HG03432 (cell line): ENCODE results near the gene PRADC1.
A peak's percentile ranks its signal among the peaks of the same experiment; 100 is the strongest.
"Not testable (repeated sequence)": the region's sequence is repeated elsewhere in the genome, so short reads cannot be mapped to it uniquely, and the experiment has no call there.

Source experiments
- ATAC-seq: cut with Tn5 transposase; IDR thresholded peaks from one replicate; pipeline ENCODE4 v1.9.1; 2021; ENCODE audit warnings: mild to moderate bottlenecking, moderate library complexity; ENCODE audit not compliant: unreplicated experiment

PRADC1 gene

DNA sequence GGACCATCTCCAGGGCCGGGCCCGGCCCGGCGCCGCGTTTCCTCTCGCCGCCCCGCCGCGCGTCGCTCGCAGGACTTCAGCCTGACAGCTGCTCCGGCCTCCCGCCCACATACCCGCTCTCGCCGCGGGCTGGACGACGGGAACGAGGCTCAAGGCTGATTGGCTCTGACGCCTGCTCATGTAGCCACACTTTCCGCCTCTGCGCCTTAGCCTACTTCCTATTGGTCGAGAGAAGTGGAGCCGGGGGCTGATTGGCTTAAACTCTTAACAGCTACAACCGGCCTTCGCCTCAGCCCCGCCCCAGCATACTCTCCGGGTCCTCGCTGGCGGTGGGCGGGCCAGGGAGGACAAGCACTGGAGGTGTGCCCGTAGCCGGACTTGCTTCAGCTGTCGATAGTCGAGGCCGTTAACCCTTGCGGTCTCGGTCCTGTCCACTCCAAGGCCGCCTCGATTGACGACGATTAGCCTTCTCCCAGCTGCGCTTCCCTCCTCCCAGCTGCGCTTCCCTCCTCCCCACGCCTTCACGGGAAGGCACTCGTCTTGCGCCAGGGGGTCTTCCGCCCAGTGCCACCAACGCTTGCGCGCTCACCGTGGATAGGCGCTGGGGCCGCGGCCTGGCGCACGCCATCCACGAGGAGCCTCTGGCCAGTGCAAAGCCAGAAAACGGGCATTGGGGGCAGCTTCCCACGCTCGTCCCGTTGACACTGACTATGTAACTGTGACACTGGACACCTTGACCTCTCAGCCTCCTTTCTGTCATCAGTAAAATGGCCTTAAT, at the start of gene PRADC1:
Gene PRADC1, minus strand, starts transcription at position 86 of the 778 bp plus-strand sequence. Its CDS starts 79 bp downstream, at position 7.
- peak; percentile 89 for ATAC-seq

GRCh38 chr2:73281244-73281643, 48.2 kb upstream of the PRADC1 start:
- ATAC-seq = no peak

DNA sequence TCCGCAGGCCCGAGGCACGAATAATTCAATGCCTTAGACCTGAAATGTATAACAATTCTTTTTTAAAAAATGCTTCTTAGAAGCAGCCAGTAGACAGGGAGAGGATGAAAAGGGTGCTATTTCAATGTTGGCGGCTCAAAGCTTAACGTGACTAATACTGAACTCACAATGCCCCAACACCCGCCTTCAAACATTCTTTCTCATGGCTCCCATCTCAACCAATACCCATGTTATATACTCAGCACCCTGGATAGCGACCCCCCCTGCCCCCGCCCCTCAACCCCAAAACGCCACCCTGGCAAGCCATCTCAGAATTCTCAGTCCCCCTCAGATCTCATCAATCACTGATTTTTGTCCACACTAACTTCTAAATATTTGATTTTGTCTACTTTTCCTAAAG, 46.8 kb upstream of the PRADC1 start:
- ATAC-seq = no peak

DNA sequence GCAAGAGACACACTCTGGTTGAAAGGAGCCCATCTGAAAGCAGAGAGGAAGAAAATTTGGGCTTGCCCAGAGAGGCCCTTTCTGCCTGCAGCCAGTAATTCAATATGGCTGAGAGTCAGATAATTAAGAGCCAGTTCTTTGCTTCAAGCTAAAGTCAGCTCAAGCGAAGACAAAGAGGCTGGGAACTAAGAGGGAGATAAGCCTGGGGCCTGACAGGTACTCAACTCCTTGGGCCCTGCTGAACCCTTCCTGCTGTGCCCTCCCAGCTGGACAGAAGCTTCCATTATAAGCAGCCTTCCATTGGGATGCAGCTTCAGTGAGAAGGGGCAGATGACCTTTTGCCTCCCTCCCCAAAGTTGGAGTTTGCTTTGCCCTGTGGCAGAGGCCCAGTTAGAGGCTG, 39.2 kb upstream of the PRADC1 start:
- no peak for ATAC-seq

GRCh38 chr2:73269686-73270465, 36.8 kb upstream of the PRADC1 start:
- no peak for ATAC-seq

DNA sequence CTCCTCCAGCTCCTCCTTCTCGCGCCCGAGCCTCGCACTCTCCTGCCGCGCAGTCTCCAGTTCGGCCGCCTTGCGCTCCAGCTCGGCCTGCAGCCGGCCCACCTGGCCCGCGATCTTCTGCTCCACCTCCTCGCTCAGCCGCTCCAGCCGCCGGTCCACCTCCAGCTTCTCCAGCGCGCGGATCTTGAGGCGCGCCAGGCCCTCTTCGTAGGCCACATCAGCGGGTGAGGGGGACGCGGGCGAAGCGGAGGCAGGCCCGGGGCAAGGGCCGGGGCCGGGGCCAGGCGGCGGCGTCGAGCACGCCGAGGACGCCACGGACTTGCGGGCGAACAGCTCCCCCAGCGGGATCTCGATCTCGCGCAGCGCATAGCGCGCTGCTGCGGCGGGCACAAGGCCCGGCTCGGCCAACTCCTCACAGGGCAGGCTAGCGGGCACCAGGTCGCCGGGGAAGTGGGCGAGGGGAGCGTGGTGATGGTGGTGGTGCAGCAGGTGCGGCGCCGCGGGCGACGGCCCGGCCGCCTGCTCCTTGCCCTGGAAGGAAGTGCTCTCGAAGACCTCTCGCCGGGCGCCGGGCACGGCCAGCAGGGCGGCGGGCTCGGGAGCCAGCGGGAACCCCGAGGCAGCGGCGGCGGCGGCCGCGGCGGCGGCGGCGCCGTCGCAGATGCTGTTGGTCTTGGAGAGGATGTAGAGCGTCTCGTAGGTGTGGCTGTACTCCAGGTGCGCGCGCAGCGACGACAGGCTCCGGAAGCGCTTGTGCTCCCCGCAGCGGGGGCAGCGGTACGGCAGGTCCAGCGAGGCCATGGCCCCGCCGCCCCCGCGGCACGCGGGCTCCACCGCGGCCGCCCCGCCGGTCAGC, 36.0 kb upstream of the PRADC1 start:
- peak; percentile 91 for ATAC-seq

- ATAC-seq = no peak
Measured at GRCh38 chr2:73268366-73268829, 35.4 kb upstream of the PRADC1 start.

- ATAC-seq = no peak
Measured at GRCh38 chr2:73267008-73267407, 34.0 kb upstream of the PRADC1 start.

GRCh38 chr2:73266061-73266901, 33.2 kb upstream of the PRADC1 start:
- no peak for ATAC-seq

DNA sequence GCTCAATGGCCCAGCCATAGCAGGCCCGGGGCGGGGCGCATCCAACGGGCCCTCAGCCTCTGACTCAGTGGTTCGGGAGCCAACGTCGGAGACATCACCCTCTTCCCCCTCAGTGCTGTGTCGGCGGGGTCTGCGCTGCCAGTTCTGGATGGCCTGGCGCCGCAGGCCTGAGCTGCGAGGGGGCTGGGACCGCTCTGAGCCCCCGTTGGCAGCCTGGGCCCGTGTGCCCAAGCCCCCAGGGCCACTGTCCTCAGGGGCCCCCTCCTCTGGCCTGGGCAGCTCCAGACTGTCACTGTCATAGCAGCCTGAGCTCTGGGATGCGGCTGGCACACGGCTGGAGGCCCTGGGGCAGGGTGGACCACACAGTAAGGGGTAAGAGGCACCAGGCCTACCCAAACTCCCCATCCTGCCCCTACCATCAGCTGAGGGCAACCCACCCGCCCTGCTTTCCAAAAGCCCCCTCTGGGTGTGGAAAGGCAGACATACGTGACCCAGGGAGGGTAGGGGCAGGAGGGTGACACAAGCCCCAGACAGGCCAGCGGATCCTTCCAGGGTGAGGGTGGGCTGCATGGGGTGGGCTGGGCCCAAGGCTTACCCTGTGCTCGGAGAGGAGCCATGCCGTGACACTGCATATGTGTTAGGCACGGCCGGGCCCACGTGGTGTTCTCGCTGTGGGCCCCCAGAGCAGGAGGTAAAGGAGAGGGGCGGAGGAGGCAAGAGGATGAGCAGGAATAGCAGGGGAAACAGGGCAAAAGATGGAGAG, 32.4 kb upstream of the PRADC1 start:
- ATAC-seq = no peak

DNA sequence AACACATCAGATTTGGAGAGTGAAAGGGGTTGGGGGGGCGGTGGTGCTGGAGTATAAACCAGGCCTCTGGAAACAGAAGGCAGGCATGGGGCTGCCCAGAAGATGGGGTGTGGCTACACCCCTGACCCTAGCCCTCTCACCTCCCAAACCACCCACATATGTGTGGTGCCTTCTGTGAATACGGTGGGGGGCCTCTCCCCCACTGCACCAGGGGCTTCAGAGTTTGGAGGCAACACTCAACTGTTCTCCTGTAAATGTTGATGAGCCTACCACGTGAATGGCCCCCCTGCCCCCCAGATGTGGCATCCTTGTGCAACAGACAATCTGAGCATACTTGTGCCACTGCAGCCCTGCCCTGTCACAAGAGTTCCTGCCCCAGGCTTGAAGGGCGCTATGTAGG, 31.7 kb upstream of the PRADC1 start:
- ATAC-seq = no peak

GRCh38 chr2:73264332-73264606, 31.2 kb upstream of the PRADC1 start:
- no peak for ATAC-seq

- ATAC-seq = no peak
Measured at GRCh38 chr2:73263540-73264331, 30.7 kb upstream of the PRADC1 start.

GRCh38 chr2:73262691-73263429, 29.8 kb upstream of the PRADC1 start:
- not testable (repeated sequence) for ATAC-seq

GRCh38 chr2:73262108-73262651, 29.1 kb upstream of the PRADC1 start:
- ATAC-seq = no peak

DNA sequence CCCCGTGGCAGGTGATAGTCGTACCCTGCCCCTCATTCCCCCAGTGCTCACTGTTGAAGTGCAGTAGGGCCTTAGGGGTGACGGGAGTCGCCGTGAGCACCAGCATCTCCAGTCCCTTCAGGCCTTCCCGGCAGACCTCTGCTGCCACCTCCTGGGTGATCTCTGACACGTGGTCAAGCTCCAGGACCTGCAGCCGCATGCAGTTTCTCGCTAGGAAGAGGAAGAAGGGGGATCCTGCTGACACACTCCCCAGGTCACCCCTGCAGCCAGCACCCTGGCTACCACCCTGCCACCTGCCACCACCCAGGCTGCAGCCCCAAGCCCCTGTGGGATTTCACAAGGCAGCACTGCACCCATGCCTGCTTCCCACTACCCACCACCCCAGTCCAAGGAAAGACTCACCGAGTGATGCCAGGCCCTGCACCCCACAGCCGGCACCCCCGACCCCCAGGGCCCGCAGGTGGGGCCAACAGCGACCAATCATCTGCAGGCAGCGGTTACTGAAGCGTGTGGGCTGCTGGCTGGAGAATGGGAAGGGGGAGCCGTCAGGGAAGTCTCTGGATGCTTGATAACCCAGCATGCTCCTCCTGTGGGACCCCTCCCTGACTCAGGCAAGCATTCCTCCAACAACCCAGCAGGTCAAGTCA, 27.4 kb upstream of the PRADC1 start:
- ATAC-seq = no peak

DNA sequence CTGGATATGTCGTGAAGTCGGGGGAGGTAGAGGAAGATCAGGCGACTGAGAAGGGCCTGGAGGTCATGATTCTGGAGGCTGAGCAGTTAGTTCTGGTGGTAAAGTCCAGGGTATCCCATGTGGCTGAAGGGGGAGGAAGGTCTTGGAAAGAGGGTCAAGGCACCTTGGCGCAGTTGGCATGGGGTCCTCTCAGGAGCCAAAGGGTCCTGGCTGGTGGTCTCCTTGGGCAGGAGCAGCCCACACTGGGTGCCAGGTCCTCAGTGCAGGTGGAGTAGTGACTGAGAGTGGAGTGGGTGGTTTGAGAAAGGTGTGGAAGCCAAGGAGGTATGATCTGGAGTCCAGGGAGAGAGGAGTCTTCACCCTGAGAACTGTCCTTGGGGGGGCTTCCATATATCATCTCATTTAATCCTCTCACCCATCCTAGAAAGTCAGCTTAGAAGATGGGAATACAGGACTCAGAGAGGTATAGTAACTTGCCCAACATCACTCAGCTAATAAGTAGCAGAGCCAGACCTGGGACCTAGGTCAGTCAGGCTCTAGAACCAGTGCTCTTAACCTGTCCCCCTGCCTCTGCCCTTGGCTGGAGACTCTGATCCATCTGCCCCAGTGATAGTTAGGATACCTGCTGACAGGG, 26.8 kb upstream of the PRADC1 start:
- ATAC-seq = no peak
